A673 (cell line): ENCODE data around the gene TMEM121.

Experiments used
- CTCF ChIP-seq: fragments of 300-800, 200-600 bp; sonication (generic); conservative IDR thresholded peaks from 2 replicates; pipeline ENCODE4 v1.5.1; 2017; ENCODE audit warnings: low read depth, mild to moderate bottlenecking, antibody characterized with exemption, low read length, moderate library complexity, mixed read lengths
- EZH2 ChIP-seq: fragments of 200-600 bp; sonication (generic); IDR thresholded peaks from 2 replicates; pipeline ENCODE4 v1.6.1; 2017; ENCODE audit warnings: borderline replicate concordance, low read depth, mild to moderate bottlenecking, mixed read lengths, antibody characterized with exemption, low read length; ENCODE audit not compliant: poor library complexity, severe bottlenecking

- TF ChIP-seq CTCF, result no peak
- no peak for TF ChIP-seq EZH2
Measured at GRCh38 chr14:105549481-105549880, 23.1 kb downstream of the TMEM121 start.
